Activated CD4-positive, CD25-positive, alpha-beta regulatory T cell treated with anti-CD3 and anti-CD28 coated beads, Interleukin-2, amount 50 U/mL, for 72 hours (primary cell): ENCODE measurements around the gene SLC22A3.

Experiments
- DNase-seq: peaks from one replicate; pipeline ENCODE4 v3.0.0; 2021

Gene SLC22A3

GRCh38 chr6:160418370-160418769 lies 70.2 kb downstream of the SLC22A3 start:
- DNase-seq = no peak

GRCh38 chr6:160419488-160419887 lies 71.3 kb downstream of the SLC22A3 start:
- DNase-seq = no peak

- no peak for DNase-seq
Observed at GRCh38 chr6:160420253-160420968, 72.2 kb downstream of the SLC22A3 start.

- DNase-seq = no peak
Observed at GRCh38 chr6:160420969-160421556, 72.9 kb downstream of the SLC22A3 start.

GRCh38 chr6:160421854-160422253 lies 73.7 kb downstream of the SLC22A3 start:
- DNase-seq = no peak

GRCh38 chr6:160424256-160424655 lies 76.1 kb downstream of the SLC22A3 start:
- no peak for DNase-seq

- no peak for DNase-seq
Observed at GRCh38 chr6:160426136-160426535, 78.0 kb downstream of the SLC22A3 start.

- no peak for DNase-seq
Observed at GRCh38 chr6:160427312-160428068, 79.3 kb downstream of the SLC22A3 start.

- DNase-seq = no peak
Observed at GRCh38 chr6:160428069-160428430, 79.9 kb downstream of the SLC22A3 start.

GRCh38 chr6:160428818-160429619 lies 80.8 kb downstream of the SLC22A3 start:
- no peak for DNase-seq

- DNase-seq = no peak
Observed at GRCh38 chr6:160429620-160429895, 81.4 kb downstream of the SLC22A3 start.

- DNase-seq = no peak
Observed at GRCh38 chr6:160430203-160430602, 82.0 kb downstream of the SLC22A3 start.

GRCh38 chr6:160430751-160431150 lies 82.6 kb downstream of the SLC22A3 start:
- no peak for DNase-seq

GRCh38 chr6:160431226-160431625 lies 83.0 kb downstream of the SLC22A3 start:
- no peak for DNase-seq

- DNase-seq = no peak
Observed at GRCh38 chr6:160431791-160432404, 83.7 kb downstream of the SLC22A3 start.

GRCh38 chr6:160435935-160436334 lies 87.8 kb downstream of the SLC22A3 start:
- no peak for DNase-seq

- DNase-seq = no peak
Observed at GRCh38 chr6:160437154-160437553, 89.0 kb downstream of the SLC22A3 start.

- DNase-seq = no peak
Observed at GRCh38 chr6:160437775-160438174, 89.6 kb downstream of the SLC22A3 start.

- DNase-seq = no peak
Observed at GRCh38 chr6:160438481-160438880, 90.3 kb downstream of the SLC22A3 start.

GRCh38 chr6:160439751-160440150 lies 91.6 kb downstream of the SLC22A3 start:
- DNase-seq = no peak

- DNase-seq = no peak
Observed at GRCh38 chr6:160442151-160442550, 94.0 kb downstream of the SLC22A3 start.

- no peak for DNase-seq
Observed at GRCh38 chr6:160445130-160445529, 97.0 kb downstream of the SLC22A3 start.

- no peak for DNase-seq
Observed at GRCh38 chr6:160447350-160447749, 99.2 kb downstream of the SLC22A3 start.
